ENCODE results near the gene APOBEC3F.
A peak's percentile ranks its signal among the peaks of the same experiment; 100 is the strongest.
"Not testable (repeated sequence)": the region's sequence is repeated elsewhere in the genome, so short reads cannot be mapped to it uniquely, and the experiment has no call there.

The APOBEC3F gene

DNA sequence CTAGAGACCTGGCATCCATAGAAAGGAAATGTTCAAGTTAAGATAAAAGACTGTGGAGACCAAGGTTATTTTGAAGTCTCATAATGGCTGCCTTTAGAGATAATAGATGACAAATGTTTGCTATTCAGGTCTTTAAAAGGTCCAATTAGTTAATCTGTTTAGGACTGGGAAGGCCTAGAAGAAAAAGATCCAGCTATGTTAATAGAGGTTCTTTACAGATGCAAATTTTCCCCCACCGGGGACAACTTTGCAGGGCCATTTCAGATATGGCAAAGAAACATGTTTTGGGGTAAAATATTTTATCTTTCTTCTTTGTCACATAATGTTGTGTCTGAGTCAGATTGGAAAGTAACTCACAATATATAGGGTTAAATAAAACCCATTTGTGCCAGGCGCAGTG is 33.3 kb downstream of the APOBEC3F start:
- DNase-seq (ENCODE audit: low read depth) = no peak

DNA sequence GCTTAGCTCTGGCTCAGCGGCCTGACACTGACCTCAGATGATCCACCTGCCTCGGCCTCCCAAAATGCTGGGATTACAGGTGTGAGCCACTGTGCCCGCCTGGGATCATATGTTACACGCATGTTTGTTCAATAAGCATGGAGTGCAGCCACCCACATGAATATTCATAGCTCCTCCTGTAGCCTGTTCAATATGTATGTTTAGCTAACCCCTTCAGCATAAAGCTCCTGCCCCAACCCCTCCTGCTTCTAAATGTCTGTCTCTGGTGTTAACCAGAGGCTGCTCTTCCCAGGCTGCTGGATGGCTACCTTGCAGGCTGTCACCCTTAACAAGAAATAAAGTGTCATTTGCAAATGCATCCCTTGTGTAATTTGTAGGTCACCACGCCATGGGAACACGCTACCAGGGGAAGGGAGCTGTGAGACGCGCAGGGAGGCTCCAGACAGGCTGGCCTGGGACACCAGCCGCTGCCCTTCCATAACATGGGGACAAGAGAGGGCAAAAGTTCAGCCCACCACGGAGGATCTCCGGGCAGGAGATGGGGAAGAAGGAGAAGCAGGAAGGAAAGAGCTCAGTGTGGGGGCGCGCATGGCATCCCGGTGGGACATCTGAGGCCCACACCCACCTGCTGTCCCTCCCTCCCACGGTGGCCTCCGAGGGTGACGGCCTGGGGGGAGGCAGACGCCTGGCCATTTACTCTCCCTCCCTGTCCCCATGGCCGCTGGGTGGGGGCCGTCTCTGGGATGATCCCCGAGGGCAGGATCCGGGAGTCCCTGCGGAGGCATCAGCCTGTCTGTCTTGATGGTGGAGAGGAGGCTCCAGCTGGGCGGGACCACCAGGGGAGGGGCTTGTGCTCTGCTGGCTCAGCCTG is 35.7 kb downstream of the APOBEC3F start:
- DNase-seq (ENCODE audit: low read depth) = not testable (repeated sequence)

DNA sequence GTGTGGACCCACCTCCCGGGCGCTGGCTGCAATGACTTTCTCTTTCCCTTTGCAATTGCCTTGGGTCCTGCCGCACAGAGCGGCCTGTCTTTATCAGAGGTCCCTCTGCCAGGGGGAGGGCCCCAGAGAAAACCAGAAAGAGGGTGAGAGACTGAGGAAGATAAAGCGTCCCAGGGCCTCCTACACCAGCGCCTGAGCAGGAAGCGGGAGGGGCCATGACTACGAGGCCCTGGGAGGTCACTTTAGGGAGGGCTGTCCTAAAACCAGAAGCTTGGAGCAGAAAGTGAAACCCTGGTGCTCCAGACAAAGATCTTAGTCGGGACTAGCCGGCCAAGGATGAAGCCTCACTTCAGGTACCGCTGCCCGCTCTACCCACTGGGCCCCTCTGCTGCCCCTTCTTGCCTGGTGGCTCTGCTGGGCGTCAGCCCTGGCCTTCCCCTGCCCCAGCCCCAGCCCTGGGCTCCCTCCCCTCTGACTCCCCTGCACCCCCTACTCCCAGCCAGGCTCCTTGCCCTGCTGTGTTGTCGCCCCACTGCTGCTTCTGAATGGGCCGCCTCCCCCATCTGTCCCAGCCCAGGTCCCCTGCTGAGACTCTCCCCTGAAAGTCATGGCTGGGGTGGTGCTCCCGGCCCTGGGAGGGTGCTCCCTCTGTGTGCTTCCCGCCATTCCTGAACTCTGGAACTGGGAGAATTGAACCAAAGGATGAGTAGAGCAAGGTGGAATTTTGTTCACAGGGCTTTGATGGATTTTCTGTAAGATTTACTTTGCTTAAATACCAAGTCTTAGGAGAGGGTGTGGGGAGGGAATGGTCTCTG is 36.6 kb downstream of the APOBEC3F start, which contains the start of gene APOBEC3G:
APOBEC3G (plus strand) TSS at position 250 of the 815 bp plus-strand sequence; CDS start at position 337, 87 bp downstream.
- DNase-seq (ENCODE audit: low read depth) = peak; percentile 57

GRCh38 chr22:39077912-39078311 is 37.2 kb downstream of the APOBEC3F start:
- not testable (repeated sequence) for DNase-seq (ENCODE audit: low read depth)

- DNase-seq (ENCODE audit: low read depth) = no peak
Observed at GRCh38 chr22:39078329-39078728, 37.7 kb downstream of the APOBEC3F start.

GRCh38 chr22:39079054-39079637 is 38.5 kb downstream of the APOBEC3F start:
- not testable (repeated sequence) for DNase-seq (ENCODE audit: low read depth)

DNA sequence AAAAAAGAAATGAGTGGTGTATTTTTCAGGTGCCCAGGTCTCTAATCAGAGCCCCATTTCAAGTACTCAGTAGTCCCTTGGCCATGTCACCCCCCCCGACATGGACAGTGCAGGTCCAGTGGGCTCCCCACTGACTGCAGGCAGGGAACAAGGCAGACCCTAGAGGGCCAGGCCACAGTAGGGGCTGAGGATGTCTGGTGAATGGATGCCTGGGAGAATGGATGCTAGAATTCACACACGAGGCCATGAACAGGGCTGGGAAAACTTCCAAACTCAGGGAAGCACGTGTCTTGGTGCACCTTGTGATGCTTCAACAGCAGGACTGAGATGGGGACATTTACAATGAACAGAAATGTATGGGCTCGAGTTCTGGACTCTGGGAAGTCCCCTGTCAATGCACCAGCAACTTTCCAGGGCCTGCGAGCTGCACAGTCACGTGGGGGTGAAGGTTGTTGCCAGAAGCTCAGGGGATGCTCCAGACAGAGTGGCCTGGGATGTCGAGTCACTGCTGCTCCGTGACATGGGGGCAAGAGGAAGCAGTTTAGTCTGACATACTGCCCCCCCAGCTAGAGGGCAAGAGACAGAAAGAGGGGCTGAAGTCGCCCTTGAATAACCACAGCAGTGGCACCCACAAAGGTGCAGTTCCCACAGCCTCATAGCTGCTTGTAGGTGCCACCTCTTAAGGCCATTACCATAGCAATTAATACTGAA is 39.5 kb downstream of the APOBEC3F start:
- no peak for DNase-seq (ENCODE audit: low read depth)

- no peak for DNase-seq (ENCODE audit: low read depth)
Observed at GRCh38 chr22:39081016-39081415, 40.4 kb downstream of the APOBEC3F start.

GRCh38 chr22:39081598-39081997 is 40.9 kb downstream of the APOBEC3F start:
- no peak for DNase-seq (ENCODE audit: low read depth)

GRCh38 chr22:39083212-39084165 is 42.8 kb downstream of the APOBEC3F start:
- DNase-seq (ENCODE audit: low read depth) = no peak

DNA sequence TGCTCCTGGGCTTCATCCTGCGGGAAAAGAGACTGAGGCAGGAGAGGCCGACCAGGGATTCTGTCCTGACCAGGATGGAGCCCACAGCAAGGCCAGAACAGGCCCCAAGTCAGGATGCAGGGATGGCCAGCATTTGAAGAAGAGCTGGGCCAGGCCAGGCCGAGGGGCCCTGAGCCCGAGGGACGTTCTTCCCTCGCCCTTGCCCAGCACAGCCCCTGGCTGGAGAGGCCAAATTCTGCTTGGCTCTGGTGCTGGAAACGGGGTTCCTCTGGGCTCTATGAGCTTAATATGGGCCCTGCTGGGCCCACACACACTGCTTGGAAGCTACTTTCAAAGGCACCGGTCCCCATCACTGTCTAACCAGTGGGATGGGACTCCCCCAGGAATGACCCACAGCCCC is 44.0 kb downstream of the APOBEC3F start:
- DNase-seq (ENCODE audit: low read depth) = no peak

GRCh38 chr22:39087098-39087497 is 46.4 kb downstream of the APOBEC3F start:
- DNase-seq (ENCODE audit: low read depth) = no peak

GRCh38 chr22:39087881-39088684 is 47.4 kb downstream of the APOBEC3F start:
- DNase-seq (ENCODE audit: low read depth) = no peak

GRCh38 chr22:39088685-39089032 is 48.0 kb downstream of the APOBEC3F start:
- no peak for DNase-seq (ENCODE audit: low read depth)

- no peak for DNase-seq (ENCODE audit: low read depth)
Observed at GRCh38 chr22:39089928-39090327, 49.3 kb downstream of the APOBEC3F start.

DNA sequence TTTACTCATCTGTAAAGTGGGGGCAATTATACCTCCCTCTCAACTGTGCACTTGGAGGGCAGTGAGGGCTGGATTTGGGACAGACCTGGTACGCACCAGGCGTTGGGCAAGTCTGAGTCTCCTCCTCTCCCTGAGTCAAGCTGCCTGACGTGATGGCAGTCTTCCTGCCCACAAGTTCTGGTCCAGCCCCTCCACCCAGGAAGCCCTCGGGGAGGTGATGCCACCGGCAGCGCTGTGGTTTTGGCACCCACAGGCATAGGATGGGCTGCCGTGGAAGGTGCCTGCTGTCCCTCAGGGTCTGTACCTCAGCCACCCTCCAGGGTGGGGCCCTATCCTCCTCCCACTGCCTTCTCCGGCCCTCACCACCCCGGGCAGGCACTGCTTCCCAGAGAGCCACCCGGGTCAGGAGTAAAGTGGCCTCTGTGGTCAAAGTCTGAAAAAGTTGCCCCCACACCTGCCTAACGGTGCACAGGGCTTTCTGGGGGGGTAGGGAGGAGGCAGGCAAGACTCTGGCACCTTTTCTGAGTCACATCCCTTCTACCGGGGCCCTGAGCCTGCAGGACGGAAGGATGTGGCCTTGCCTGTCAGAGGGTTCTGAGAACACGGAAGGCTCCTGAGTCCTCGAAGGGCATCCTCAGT is 49.9 kb downstream of the APOBEC3F start:
- DNase-seq (ENCODE audit: low read depth) = peak; percentile 72

GRCh38 chr22:39091126-39092081 is 50.7 kb downstream of the APOBEC3F start:
- DNase-seq (ENCODE audit: low read depth) = no peak

Data from stimulated activated CD8-positive, alpha-beta memory T cell treated with anti-CD3 and anti-CD28 coated beads, Interleukin-4, amount 100 ng/mL, for 24 hours (primary cell).